PFSK-1 (cell line): Measurements from ENCODE around the gene PDE8A.

Source experiments
- FOXP2 ChIP-seq: optimal IDR thresholded peaks from 2 replicates; pipeline ENCODE3; 2011; ENCODE audit warnings: borderline replicate concordance, control low read depth, inconsistent platforms; ENCODE audit not compliant: insufficient read depth; ENCODE audit errors: extremely low read length, extremely low read depth
- POLR2AphosphoS5 ChIP-seq: IDR thresholded peaks from 2 replicates; pipeline ENCODE4 v1.6.1; 2012; ENCODE audit warnings: low read depth, mild to moderate bottlenecking, control low read depth, low read length, moderate library complexity
- REST ChIP-seq, 2 experiments: IDR thresholded peaks; 2 replicates each; pipeline versions ENCODE4 v1.6.1 to v1.8.0; 2011 to 2012; ENCODE audit warnings: low read depth in 2 of 2, low read length in 2 of 2, control low read depth in 1 of 2, inconsistent platforms in 1 of 2, mild to moderate bottlenecking in 1 of 2, moderate library complexity in 1 of 2; ENCODE audit not compliant: insufficient read depth in 1 of 2
- SIN3A ChIP-seq: IDR thresholded peaks from 2 replicates; pipeline ENCODE4 v1.6.1; 2012; ENCODE audit warnings: mild to moderate bottlenecking, low read length, moderate library complexity, borderline replicate concordance; ENCODE audit not compliant: insufficient read depth
- TAF1 ChIP-seq: IDR thresholded peaks from 2 replicates; pipeline ENCODE4 v1.6.1; 2012; ENCODE audit warnings: low read length, control low read depth, borderline replicate concordance; ENCODE audit not compliant: insufficient read depth

Gene PDE8A

GRCh38 chr15:85100186-85100937 is 118.7 kb downstream of the PDE8A start:
- TF ChIP-seq FOXP2 (no peak), SIN3A (no peak), TAF1 (no peak), REST (IDR thresholded peaks at IDR 0.05; ENCODE audit: insufficient read depth in 1 of 2, low read depth in 2 of 2, low read length in 2 of 2) (no peak), POLR2AphosphoS5 (no peak)

GRCh38 chr15:85104584-85104983 is 122.9 kb downstream of the PDE8A start:
- no peak for TF ChIP-seq FOXP2
- TF ChIP-seq SIN3A: no peak
- no peak for TF ChIP-seq REST (IDR thresholded peaks at IDR 0.05; ENCODE audit: insufficient read depth in 1 of 2, low read depth in 2 of 2, low read length in 2 of 2)
- no peak for TF ChIP-seq TAF1
- no peak for TF ChIP-seq POLR2AphosphoS5

GRCh38 chr15:85108136-85108535 is 126.5 kb downstream of the PDE8A start:
- TF ChIP-seq REST (IDR thresholded peaks at IDR 0.05; ENCODE audit: insufficient read depth in 1 of 2, low read depth in 2 of 2, low read length in 2 of 2): no peak
- no peak for TF ChIP-seq TAF1
- TF ChIP-seq POLR2AphosphoS5: no peak
- no peak for TF ChIP-seq SIN3A
- TF ChIP-seq FOXP2: no peak

- TF ChIP-seq REST (IDR thresholded peaks at IDR 0.05; ENCODE audit: insufficient read depth in 1 of 2, low read depth in 2 of 2, low read length in 2 of 2) (no peak), FOXP2 (no peak), SIN3A (no peak), TAF1 (no peak), POLR2AphosphoS5 (no peak)
Measured at GRCh38 chr15:85109333-85109732, 127.7 kb downstream of the PDE8A start.

GRCh38 chr15:85112997-85113396 is 131.3 kb downstream of the PDE8A start:
- TF ChIP-seq REST (IDR thresholded peaks at IDR 0.05; ENCODE audit: insufficient read depth in 1 of 2, low read depth in 2 of 2, low read length in 2 of 2) (no peak), SIN3A (no peak), POLR2AphosphoS5 (no peak), FOXP2 (no peak), TAF1 (no peak)
